Fibroblast of skin of right quadriceps (primary cell): ENCODE measurements around the gene TACC3.

ENCODE experiments used
- DNase-seq: peaks from one replicate; pipeline ENCODE4 v3.0.0-alpha.2; 2013

The TACC3 gene

GRCh38 chr4:1762264-1763010 lies 41.1 kb downstream of the TACC3 start:
- DNase-seq, result no peak

- DNase-seq, result no peak
Observed at GRCh38 chr4:1763070-1763549, 41.8 kb downstream of the TACC3 start.

- peak; percentile 43 for DNase-seq
Observed at GRCh38 chr4:1763550-1764080, 42.3 kb downstream of the TACC3 start.

GRCh38 chr4:1764670-1765069 lies 43.3 kb downstream of the TACC3 start:
- DNase-seq, result no peak

- DNase-seq, result no peak
Observed at GRCh38 chr4:1765409-1766072, 44.2 kb downstream of the TACC3 start.

GRCh38 chr4:1766106-1767060 lies 45.1 kb downstream of the TACC3 start:
- DNase-seq, result no peak

GRCh38 chr4:1767061-1767769 lies 45.9 kb downstream of the TACC3 start:
- peak; percentile 20 for DNase-seq

GRCh38 chr4:1767770-1768366 lies 46.5 kb downstream of the TACC3 start:
- peak; percentile 22 for DNase-seq

- DNase-seq, result no peak
Observed at GRCh38 chr4:1768367-1769034, 47.2 kb downstream of the TACC3 start.

- no peak for DNase-seq
Observed at GRCh38 chr4:1769692-1770091, 48.4 kb downstream of the TACC3 start.

GRCh38 chr4:1770245-1770644 lies 48.9 kb downstream of the TACC3 start:
- no peak for DNase-seq

GRCh38 chr4:1770791-1771231 lies 49.5 kb downstream of the TACC3 start:
- no peak for DNase-seq

- peak; percentile 15 for DNase-seq
Observed at GRCh38 chr4:1771555-1772305, 50.4 kb downstream of the TACC3 start.

GRCh38 chr4:1772853-1773538 lies 51.7 kb downstream of the TACC3 start:
- no peak for DNase-seq

- no peak for DNase-seq
Observed at GRCh38 chr4:1773754-1774153, 52.4 kb downstream of the TACC3 start.

- DNase-seq, result no peak
Observed at GRCh38 chr4:1775731-1776500, 54.6 kb downstream of the TACC3 start.

- DNase-seq, result no peak
Observed at GRCh38 chr4:1776521-1777161, 55.3 kb downstream of the TACC3 start.
